HG02970 (cell line): ENCODE data around the gene MORN3.
"Not testable (repeated sequence)": the region's sequence is repeated elsewhere in the genome, so short reads cannot be mapped to it uniquely, and the experiment has no call there.

Source experiments
- ATAC-seq: cut with Tn5 transposase; IDR thresholded peaks from one replicate; pipeline ENCODE4 v1.9.1; 2021; ENCODE audit warnings: mild to moderate bottlenecking, moderate library complexity, moderate number of reproducible peaks; ENCODE audit not compliant: unreplicated experiment, low FRiP score

MORN3 gene

DNA sequence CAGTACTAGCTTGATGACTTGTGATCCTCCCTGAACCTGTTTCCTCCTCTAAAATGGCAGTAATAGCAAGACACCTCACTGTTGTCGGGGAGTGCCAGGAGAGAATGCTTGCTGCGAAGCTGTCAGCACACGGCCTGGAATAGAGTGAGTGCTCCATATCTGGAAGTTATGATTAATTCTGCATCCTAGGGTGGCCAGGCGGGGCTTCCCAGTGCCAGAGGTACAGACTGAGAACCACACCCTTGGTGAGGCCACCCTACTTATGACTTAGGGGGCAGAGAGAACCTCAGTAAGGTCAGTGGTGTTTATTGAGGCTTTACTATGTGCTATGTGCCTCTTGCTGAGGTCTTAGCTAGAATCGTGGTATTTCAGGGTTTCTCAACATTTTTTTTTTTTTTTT lies 20.1 kb downstream of the MORN3 start:
- ATAC-seq, result no peak

DNA sequence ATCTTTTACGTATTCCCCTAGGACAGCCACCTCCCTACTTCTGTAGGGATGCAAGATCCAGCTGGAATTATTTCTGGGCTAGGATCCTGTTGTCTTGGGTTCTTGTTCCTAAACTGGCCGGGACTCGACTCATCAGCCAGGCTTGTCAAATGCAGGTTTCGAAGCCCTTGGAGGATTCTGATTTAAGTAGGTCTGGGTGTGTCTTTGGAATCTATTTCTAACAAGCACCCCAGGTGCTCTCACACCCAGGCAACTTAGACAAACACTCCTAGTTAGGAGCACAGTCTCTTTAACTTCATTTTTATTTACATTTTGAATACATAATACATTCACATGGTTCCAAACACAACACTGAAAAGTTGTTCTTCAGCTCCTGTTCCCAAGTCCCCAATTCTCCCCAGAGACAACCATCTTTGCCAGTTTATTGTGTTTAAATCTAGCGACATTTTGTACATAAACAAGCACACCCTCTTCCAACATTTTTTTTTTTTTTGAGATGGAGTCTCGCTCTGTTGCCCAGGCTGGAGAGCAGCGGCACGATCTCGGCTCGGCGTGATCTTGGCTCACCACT lies 20.9 kb downstream of the MORN3 start:
- no peak for ATAC-seq

DNA sequence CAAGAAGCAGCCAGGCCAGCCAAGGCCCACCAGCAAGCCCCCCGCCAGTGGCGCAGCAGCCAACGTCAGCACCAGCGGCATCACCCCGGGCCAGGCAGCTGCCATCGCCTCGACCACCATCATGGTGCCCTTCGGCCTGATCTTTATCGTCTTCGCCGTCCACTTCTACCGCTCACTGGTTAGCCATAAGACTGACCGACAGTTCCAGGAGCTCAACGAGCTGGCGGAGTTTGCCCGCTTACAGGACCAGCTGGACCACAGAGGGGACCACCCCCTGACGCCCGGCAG lies 28.2 kb downstream of the MORN3 start:
- no peak for ATAC-seq

DNA sequence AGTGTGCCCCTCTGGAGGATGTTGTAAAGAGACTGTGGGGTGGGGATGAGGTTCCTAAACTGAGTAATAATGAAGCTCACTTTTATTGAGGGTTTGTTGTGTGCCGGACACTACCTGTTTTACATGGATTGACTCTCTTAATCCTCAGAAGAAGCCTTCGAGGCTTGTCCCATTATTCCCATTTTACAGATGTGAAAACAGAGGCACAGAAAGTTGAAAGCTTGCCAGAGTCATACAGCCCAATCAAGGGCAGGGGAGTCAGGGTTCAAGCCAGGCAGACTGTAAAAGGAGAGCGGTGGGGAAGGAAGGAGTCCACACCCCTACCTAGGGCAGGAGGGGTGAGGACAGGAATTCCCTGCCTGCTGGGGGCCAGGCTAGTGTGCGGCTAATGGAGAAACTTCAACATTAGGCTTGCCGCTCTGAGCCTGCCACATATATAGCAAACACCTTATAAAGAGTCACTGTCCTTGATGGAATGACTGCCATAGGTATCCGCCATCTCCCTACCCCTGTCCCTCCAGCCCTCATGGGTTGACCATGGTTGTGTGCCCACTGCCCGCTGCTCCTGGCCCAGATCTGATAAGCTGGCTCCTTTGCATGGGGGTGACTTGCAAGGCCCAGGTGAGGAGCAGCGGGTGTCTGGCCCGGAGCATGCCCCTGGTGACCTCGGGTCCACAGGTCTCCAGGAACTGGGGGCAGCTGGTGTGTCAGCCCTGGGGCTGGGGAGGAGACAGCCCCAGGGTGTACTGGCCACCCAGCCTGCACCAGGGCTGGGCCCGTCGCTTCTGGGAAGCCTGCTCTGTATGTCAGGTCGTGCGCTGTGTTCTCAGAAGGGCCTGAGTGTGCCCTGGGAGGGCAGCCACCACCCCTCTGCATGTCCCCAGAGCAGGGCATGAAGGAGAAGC lies 30.9 kb downstream of the MORN3 start:
- no peak for ATAC-seq

DNA sequence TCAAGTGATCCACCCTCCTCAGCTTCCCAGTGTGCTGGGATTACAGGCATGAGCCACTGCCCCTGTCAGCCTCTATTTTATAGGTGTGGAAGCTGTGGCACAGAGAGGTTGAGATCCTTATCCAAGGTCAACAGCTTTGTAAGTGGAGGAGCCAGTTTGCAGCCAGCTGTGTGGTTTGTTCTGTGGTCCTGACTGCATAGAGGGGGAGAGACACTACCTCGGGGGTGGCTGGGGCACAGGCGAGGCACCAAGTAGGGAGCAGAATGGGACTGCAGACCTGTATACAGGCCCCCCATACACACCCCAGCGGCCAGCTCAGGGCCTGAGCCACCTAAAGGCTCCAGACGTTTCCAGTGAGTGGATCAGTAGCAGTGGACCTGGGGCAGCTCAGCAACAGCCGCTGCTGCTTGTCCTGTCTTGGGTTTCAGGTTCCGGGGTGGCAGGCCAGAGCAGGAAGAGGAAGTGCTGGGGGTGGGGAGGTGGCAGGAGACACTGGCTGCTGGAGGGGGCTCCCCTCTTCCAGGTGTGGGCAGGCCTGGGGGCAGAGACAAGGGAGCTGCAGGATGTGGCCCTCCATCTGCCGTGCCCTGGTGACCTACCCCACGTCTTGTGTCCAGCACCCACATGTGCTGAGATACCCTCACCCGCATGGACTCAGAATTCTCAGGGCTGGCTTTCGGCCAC lies 32.1 kb downstream of the MORN3 start:
- ATAC-seq, result no peak

DNA sequence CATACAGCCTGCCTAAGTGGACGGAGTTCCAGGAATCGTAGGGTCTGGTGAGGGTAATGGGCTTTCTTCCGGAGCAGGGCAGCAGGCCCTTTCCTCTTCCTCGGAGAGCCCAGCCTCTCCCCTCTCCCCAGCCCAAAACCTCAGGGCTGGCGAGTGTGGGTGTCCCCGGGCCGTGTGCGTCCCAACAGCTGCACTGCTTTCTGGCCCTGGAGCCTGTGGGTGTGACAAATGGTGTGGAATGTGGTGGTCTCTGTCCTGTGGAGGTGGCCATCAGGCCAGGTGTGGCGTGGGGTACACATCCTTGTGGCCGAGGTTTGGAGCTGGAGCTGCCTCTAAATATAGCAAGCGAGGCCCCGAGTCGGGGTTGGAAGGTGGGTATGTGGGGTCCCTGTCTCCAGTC lies 34.6 kb downstream of the MORN3 start:
- ATAC-seq, result no peak

DNA sequence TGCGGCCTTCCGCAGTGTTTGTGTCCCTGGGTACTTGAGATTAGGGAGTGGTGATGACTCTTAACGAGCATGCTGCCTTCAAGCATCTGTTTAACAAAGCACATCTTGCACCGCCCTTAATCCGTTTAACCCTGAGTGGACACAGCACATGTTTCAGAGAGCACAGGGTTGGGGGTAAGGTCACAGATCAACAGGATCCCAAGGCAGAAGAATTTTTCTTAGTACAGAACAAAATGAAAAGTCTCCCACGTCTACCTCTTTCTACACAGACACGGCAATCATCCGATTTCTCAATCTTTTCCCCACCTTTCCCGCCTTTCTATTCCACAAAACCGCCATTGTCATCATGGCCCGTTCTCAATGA lies 35.6 kb downstream of the MORN3 start:
- ATAC-seq, result not testable (repeated sequence)

DNA sequence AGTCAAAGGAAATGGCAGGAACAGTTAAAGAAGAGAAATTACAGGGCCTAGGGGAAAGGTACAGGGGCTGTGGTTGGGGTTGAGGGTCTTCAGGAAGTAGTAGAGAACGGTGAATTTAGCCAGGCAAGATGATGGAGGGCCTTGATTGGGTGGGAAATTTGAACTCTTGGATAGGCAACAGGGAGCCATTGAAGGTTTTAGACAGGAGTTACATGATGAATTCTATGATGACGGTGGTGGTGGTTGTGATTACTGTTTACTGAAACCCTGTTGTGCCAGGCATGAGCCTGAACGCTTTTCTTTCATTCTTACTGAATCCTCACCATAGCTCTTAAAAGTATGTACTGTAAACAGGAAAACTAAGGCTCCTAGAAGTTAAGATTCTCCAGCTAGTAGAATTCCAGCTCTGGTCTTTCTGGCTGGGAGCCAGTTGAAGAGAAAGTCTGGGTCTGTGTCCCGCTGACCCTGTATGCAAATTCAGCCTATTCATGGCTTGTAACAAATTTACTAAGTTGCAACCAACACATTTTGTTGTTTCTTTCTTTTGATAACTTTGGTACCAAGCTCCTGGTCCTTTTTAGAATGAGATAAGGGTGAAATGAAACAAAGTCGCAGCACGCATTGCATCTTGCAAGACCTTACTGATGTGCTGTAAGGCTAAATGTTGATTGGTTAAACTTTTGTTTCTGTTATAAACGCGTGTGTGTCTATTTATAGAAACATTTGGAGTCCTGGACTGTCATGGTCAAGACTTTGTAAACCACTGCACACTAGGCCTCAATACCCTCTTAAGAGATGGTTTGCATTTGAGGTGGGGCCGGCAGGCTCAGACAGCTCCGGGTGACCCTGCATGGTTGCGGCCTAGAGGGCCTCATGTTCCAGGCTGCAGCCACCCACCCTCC lies 37.1 kb downstream of the MORN3 start:
- ATAC-seq, result no peak

DNA sequence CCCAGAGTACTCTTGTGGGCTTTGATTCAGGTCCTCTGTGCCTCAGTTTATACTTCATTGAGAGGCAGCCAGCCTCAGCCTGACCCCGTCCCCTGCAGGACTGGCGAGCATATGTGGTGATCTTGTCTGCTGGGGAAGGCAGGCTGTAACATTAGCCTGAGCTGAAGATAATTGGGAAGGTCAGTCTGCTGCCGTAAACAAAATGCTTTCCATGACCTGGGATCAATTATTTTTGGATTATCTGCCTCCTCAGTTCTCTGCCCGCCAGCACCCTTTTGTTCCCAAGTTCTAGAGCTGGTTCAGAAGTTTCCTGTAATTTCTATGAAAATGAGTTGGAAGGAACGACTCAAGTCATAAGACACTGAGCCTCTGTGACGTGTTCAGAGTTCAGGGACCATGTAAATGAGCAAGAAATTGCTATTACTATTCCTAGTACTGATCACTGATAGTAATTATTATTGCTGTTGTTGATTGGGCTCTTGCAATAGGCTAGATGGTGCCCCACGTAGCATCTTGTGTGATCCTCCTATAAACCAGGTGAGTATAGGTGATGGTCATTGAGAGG lies 38.6 kb downstream of the MORN3 start:
- ATAC-seq, result no peak

DNA sequence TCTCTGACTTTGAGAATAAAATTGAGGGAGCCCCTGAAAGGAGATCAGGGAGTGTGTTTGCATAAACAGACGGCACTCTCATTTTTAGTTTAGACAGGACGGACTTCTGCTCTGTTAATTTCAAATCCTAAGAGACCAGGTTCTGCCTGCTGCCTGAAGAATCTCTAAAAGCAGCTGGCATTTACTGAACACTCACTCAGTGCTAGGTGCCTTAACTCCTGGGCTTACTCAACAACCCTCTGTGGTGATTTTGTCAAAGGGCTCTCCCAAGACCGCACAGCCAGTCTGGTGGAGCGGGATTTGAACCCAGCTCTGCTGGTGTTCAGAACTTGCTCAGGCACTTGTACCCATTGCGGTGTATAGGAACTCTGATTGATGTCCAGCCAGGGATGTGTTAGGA lies 40.9 kb downstream of the MORN3 start:
- no peak for ATAC-seq

DNA sequence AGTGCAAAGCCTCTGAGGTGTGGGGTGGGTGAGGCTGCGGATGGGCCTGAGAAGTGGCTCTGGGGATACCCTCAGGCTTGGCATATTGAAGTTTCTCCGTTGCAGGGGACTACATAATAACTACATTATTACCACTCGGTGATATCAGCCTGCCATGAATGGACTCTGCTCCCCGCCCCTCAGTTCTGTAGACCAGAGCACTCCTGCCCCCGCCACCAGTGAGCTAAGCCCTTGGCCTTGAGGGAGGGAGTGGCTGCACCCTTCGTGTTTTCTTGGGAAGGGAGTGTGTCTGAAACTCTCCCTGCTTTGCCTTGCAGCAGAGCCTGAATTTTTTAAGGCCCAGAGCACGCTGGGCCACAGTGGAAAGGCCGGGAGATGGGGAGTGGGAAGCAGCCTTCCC lies 41.4 kb downstream of the MORN3 start:
- ATAC-seq, result no peak

DNA sequence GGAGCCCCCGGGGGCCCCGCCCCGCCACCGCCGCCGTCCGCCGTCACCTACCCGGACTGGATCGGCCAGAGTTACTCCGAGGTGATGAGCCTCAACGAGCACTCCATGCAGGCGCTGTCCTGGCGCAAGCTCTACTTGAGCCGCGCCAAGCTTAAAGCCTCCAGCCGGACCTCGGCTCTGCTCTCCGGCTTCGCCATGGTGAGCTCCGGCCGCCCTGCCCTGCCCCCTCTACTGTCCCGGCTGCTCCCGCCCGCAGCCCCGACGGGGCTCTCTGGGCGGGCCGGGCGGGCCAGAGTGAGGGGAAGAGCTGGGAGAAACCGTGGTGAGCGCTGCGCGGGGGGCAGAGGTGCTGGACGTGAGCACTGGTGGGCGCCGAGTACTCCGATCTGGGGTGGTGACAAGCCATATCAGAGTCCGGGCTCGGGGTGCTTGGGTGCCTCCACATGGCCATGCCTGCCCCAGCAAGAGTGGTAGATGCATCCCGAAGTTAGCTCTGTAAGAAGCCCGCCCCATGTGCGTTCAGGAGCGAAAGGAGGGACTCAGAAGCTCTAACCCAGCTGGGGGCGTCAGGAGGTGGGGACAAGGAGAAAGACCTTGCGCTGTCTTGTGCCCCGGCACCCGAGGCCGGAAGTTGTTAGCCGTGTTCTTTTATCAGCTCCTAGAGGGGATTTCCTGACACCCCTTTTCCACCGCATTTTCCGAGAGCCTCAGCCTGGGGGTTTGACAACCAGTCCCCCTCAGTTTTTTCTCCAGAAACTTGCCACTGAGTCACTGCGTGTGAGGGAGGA lies 42.4 kb downstream of the MORN3 start:
- ATAC-seq, result peak; percentile 25

DNA sequence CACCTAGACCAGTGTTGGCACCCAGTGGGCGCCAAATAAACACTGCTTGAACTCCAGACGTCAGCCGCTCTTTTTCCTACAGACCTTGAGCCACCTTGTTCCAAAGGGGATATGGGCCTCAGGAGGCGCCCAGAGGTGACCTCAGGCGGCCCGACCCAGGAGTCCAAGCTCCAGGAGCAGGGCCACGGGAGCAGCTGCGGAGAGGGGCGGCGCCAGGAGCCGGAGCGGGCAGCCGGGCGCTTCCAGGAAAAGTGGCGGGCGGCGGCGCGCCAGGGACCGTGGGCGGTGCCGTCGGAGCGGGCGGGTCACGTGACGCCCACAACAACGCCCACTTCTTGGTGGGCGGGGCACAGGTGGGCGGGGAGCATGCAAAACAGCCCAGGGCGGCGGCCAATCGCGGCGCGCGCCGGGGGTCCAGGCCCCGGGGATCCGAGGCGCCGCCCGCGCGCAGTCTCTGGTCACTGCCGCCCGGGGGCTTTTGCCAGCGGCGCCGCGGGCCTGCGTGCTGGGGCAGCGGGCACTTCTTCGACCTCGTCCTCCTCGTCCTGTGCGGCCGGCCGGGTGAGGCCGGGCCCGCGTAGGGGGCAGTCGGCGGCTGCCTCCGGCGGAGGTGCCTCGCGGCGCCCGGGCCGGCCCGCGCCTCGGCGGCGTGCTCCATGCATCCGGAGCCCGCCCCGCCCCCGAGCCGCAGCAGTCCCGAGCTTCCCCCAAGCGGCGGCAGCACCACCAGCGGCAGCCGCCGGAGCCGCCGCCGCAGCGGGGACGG lies 43.2 kb downstream of the MORN3 start, which contains the start of gene ORAI1:
Gene ORAI1, plus strand, starts transcription at position 444 of the 766 bp plus-strand sequence.
- ATAC-seq, result peak; percentile 74

DNA sequence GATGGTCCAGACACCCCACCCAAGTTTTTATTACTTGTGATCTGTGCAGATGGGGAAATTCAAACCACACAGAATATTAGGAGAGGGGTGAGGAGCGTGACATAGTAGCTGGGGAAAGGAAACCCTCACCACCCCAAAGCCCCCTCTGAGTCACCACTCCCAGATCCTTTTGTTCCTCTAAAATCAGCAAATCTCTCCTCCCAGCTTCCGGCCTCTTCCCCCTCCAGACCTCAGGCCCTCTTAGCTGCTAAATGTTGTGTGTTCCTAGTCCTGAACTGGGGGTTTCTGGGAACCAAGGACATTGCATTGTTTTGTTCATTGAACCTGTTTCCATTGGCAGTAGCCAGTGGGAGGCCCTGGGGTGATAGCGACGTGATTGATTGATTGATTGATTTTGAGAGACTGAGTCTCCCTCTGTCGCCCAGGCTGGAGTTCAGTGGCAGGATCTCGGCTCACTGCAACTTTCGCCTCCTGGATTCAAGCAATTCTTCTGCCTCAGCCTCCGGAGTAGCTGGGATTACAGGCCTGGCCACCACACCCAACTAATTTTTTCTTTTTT lies 49.0 kb downstream of the MORN3 start:
- no peak for ATAC-seq

DNA sequence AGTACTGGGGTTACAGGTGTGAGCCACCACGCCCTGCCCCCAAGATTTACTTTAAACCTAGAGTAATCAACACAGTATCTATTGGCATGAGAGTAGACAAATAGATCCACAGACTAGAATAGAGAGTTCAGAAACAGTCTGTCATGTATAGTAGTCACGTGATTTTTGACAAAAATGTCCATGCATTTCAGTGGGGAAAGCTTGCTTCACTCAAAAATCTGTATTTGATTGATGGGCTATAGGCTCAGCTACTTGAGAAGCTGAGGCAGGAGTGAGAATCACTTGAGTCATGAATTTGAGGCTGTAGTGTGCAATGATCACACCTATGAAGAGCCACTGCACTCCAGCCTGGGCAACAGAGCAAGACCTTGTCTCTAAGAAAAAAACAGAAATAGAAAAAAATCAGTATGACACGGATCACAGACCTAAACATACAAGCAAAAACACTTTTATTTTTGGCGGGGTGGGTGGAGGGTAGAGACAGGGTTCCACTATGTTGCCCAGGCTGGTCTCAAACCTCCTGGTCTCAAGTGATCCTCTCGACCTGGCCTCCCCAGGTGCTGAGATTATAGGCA lies 50.7 kb downstream of the MORN3 start:
- ATAC-seq, result no peak

DNA sequence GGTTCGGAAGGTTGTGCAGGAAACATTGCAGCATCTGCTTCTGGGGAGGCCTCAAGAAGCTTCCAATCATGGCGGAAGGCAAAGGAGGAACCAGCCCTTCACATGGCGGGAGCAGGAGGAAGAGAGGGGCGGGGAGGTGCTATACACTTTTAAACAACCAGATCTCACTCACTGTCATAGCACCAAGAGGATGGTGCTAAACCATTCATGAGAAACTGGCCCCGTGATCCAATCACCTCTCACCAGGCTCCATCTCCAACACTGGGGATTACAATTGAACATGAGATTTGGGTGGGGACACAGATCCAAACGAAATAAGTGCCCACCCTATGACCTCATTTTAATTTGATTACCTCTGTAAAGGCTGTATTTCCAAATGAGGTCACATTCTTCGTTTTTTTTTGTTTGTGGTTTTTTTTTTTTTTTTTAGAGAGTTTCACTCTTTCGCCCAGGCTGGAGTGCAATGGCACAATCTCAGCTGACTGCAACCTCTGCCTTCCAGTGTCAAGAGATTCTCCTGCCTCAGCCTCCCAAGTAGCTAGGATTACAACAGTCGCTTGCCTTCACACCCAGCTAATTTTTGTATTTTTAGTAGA lies 54.5 kb downstream of the MORN3 start:
- ATAC-seq, result no peak

DNA sequence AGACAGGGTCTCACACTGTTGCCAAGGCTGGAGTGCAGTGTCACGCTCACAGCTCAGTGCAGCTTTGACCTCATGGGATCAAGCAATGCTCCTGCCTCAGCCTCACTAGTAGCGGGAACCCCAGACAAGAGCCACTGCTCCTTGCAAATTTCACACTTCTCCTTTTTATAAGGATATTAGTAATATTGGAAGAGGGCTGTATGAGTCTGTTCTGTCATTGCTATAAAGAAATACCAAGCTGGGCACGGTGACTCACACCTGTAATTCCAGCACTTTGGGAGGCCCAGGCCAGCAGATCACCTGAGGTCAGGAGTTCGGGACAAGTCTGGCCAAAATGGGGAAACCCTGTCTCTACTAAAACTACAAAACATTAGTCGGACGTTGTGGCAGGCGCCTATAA lies 56.0 kb downstream of the MORN3 start:
- ATAC-seq, result no peak

DNA sequence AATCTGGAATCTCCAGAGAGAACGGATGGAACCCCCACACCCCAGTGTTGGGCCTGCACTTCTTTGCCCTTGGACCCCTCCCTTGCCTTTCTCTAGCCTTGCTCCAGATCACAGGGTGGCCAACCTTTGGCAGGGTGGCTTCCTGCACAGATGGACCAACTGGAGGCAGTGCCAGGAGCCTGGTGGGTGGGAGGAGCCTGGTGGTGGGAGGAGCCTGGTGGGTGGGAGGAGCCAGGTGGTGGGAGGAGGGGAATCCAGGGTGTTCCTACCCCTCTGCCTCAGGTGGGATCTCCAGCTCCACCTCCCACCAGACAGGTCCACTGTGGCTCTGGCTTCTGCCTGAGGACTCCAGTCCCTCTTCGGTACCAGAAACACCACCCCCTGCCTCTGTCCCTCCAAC lies 58.1 kb downstream of the MORN3 start:
- no peak for ATAC-seq
